Astrocyte (in vitro differentiated cells and primary cell): Measurements from ENCODE around the gene SLC17A5. TPM values are rescaled to one million over a fixed set of nuclear protein-coding genes. Genes with fewer than 3 reads are reported as not detected.
"Not testable (repeated sequence)": the region's sequence is repeated elsewhere in the genome, so short reads cannot be mapped to it uniquely, and the experiment has no call there.

ENCODE experiments used
- DNase-seq: peaks from one replicate; pipeline ENCODE4 v3.0.0-alpha.2; 2010; ENCODE audit warnings: low read depth
- FAIRE-seq: peaks from 2 replicates; lab custom pipeline; 2011; peaks lifted over from hg19 to GRCh38; lab: Jason Lieb, UNC
- H2AFZ ChIP-seq: 2 replicates; pipeline ENCODE4 v1.6.0; 2012; ENCODE audit warnings: low read depth, low read length, inconsistent platforms
- H3K27ac ChIP-seq: 2 replicates; pipeline ENCODE4 v1.5.1; 2011; ENCODE audit warnings: low read depth, low read length, inconsistent platforms
- H3K27me3 ChIP-seq: 2 replicates; pipeline ENCODE4 v1.6.0; 2011; ENCODE audit warnings: low read length, inconsistent platforms; ENCODE audit not compliant: insufficient read depth
- H3K36me3 ChIP-seq: 2 replicates; pipeline ENCODE4 v1.5.1; 2011; ENCODE audit warnings: low read length, inconsistent platforms; ENCODE audit not compliant: insufficient read depth
- H3K4me1 ChIP-seq: 2 replicates; pipeline ENCODE4 v1.5.1; 2011; ENCODE audit warnings: low read length, inconsistent platforms; ENCODE audit not compliant: insufficient read depth
- H3K4me2 ChIP-seq: 2 replicates; pipeline ENCODE4 v1.6.0; 2012; ENCODE audit warnings: low read length, inconsistent platforms
- H3K4me3 ChIP-seq: 2 replicates; pipeline ENCODE4 v1.5.1; 2011; ENCODE audit warnings: low read depth, mild to moderate bottlenecking, low read length, inconsistent platforms; ENCODE audit not compliant: insufficient read depth
- H3K79me2 ChIP-seq: 2 replicates; pipeline ENCODE4 v1.6.0; 2012; ENCODE audit warnings: mild to moderate bottlenecking, low read length, inconsistent platforms; ENCODE audit not compliant: insufficient read depth
- H3K9ac ChIP-seq: 2 replicates; pipeline ENCODE4 v1.6.0; 2012; ENCODE audit warnings: mild to moderate bottlenecking, low read length, inconsistent platforms
- H3K9me3 ChIP-seq: 2 replicates; pipeline ENCODE4 v1.5.1; 2012; ENCODE audit warnings: low read depth, mild to moderate bottlenecking, low read length, inconsistent platforms; ENCODE audit not compliant: insufficient read depth
- H4K20me1 ChIP-seq: 2 replicates; pipeline ENCODE4 v1.6.0; 2012; ENCODE audit warnings: low read length, inconsistent platforms; ENCODE audit not compliant: insufficient read depth
- H3K27ac Mint-ChIP-seq: one replicate; pipeline ENCODE4 v1.8.0; 2021; ENCODE audit warnings: mild to moderate bottlenecking, mixed read lengths; ENCODE audit not compliant: unreplicated experiment
- H3K27me3 Mint-ChIP-seq: one replicate; pipeline ENCODE4 v1.8.0; 2021; ENCODE audit warnings: low read depth, mixed read lengths; ENCODE audit not compliant: unreplicated experiment
- H3K36me3 Mint-ChIP-seq: one replicate; pipeline ENCODE4 v1.8.0; 2021; ENCODE audit warnings: low read depth, mixed read lengths; ENCODE audit not compliant: unreplicated experiment
- H3K4me1 Mint-ChIP-seq: one replicate; pipeline ENCODE4 v1.8.0; 2021; ENCODE audit warnings: low read depth, mixed read lengths; ENCODE audit not compliant: unreplicated experiment
- H3K4me3 Mint-ChIP-seq: one replicate; pipeline ENCODE4 v1.8.0; 2021; ENCODE audit warnings: mild to moderate bottlenecking, moderate library complexity, mixed read lengths; ENCODE audit not compliant: unreplicated experiment
- H3K9me3 Mint-ChIP-seq: one replicate; pipeline ENCODE4 v1.8.0; 2021; ENCODE audit warnings: mild to moderate bottlenecking, mixed read lengths; ENCODE audit not compliant: unreplicated experiment
- EZH2 ChIP-seq: IDR thresholded peaks from 2 replicates; pipeline ENCODE4 v1.6.1; 2012; ENCODE audit warnings: mild to moderate bottlenecking, low read length, inconsistent platforms; ENCODE audit not compliant: insufficient read depth
- total RNA-seq: library from RNA; stranded (reverse); gene quantifications from 2 replicates; pipeline ENCODE4 v1.2.1, GENCODE V29; 2021
- TF ChIP-seq, protein P1 (sequence below): IDR thresholded peaks from 2 replicates; pipeline ENCODE4 v1.5.1; 2011; ENCODE audit warnings: low read depth, mild to moderate bottlenecking, inconsistent platforms, low read length, moderate library complexity; ENCODE audit not compliant: insufficient read depth

The SLC17A5 gene
- total RNA-seq, 1 donor from 2014 or later: 25.5 TPM

DNA sequence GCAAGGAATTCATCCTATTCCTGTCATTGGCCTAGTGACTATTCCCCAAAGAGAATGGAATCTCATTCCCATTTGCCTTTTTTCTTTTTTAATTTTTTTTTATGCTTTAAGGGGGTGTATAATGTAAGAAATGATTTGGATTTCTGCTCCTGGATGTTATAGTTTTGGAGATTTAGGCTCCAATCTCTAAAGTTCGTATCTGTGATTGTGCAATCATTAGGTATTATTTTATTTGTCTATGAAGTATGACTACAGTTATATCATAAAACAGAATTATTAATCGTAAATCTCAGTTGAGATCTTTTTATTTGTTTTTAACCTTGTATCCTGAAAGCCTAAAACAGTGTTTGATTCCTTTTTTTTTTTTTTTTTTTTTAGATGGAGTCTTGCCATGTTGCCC, 91.2 kb downstream of the SLC17A5 start:
- TF ChIP-seq EZH2: no peak
- TF ChIP-seq, protein P1, sequence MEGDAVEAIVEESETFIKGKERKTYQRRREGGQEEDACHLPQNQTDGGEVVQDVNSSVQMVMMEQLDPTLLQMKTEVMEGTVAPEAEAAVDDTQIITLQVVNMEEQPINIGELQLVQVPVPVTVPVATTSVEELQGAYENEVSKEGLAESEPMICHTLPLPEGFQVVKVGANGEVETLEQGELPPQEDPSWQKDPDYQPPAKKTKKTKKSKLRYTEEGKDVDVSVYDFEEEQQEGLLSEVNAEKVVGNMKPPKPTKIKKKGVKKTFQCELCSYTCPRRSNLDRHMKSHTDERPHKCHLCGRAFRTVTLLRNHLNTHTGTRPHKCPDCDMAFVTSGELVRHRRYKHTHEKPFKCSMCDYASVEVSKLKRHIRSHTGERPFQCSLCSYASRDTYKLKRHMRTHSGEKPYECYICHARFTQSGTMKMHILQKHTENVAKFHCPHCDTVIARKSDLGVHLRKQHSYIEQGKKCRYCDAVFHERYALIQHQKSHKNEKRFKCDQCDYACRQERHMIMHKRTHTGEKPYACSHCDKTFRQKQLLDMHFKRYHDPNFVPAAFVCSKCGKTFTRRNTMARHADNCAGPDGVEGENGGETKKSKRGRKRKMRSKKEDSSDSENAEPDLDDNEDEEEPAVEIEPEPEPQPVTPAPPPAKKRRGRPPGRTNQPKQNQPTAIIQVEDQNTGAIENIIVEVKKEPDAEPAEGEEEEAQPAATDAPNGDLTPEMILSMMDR: no peak

DNA sequence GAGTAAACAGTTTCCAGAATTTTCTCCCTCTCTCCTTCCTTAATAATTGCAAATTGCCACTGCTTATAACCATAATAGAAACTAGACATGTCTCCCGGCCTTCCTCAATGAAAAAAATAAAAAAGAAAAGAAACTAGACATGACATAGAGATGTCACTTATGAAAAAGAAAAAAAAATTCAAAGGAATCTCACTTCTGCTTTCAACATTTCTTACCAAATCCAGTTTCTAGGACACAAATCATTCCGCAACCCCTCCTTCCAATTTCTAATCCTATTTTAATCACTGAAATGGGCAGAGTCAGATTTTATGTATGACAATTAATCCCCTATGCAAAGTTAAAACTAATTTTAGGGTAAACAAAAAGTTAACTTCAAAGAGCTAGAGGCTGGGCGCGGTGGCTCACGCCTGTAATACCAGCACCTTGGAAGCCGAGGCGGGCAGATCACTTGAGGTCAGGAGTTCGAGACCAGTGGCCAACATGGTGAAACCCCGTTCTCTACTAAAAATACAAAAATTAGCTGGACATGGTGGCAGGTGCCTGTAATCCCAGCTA, 92.9 kb downstream of the SLC17A5 start:
- Mint-ChIP-seq H3K36me3 (no peaks in the 10 kb centered on the region), H3K4me1 (peaks cover 24% of the 10 kb centered on the region), H3K27me3 (no peaks in the 10 kb centered on the region), H3K4me3 (no peak overlapping the region), H3K27ac (peak overlapping the region; percentile 60), H3K9me3 (no peaks in the 10 kb centered on the region)
- Histone ChIP-seq H3K79me2 (no peaks in the 10 kb centered on the region), H3K9me3 (no peaks in the 10 kb centered on the region), H3K9ac (peak overlapping the region; percentile 14), H3K27me3 (no peaks in the 10 kb centered on the region), H3K27ac (no peak overlapping the region), H3K36me3 (no peaks in the 10 kb centered on the region), H3K4me1 (peaks cover 5% of the 10 kb centered on the region), H3K4me3 (no peak overlapping the region), H4K20me1 (no peaks in the 10 kb centered on the region), H2AFZ (no peak overlapping the region), H3K4me2 (peak overlapping the region; percentile 46)
- TF ChIP-seq, protein P1: no peak
- no peak for TF ChIP-seq EZH2
- FAIRE-seq: no peak
- no peak for DNase-seq

More for the DNA sequence above, 91.2 kb downstream of the SLC17A5 start:
- DNase-seq: no peak
- Histone ChIP-seq H3K4me3 (no peak overlapping the region), H3K9ac (no peak overlapping the region), H2AFZ (no peak overlapping the region), H3K4me1 (peaks cover 20% of the 10 kb centered on the region), H3K27ac (no peak overlapping the region), H4K20me1 (no peaks in the 10 kb centered on the region), H3K9me3 (no peaks in the 10 kb centered on the region), H3K27me3 (no peaks in the 10 kb centered on the region), H3K4me2 (no peak overlapping the region), H3K79me2 (no peaks in the 10 kb centered on the region), H3K36me3 (no peaks in the 10 kb centered on the region)
- Mint-ChIP-seq H3K4me3 (no peak overlapping the region), H3K4me1 (peaks cover 34% of the 10 kb centered on the region), H3K27ac (no peak overlapping the region), H3K27me3 (no peaks in the 10 kb centered on the region), H3K36me3 (no peaks in the 10 kb centered on the region), H3K9me3 (no peaks in the 10 kb centered on the region)
- no peak for FAIRE-seq

DNA sequence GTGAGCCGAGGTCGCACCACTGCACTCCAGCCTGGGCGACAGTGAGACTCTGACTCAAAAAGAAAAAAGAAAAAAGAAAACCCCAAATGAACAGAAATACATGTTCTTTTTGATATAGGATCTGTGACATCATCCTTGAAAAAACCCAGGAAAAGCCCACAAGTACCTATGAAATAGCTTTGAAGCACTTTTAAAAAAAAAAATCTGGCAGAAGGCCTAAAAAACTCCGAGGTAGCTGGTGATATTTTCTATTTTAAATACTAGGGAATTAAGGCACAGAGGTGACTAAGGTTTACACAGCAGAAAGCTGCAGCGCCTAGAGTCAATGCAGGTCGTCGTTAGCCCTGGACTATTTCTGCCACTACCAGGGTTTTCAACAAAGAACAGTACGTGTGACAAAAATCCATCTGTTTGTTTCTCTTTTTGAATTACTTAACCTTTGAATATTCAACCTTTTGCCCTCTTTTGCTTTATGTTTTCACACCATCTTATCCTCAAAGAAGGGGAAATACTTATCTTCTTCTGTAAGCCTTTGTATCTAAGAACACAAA, 93.5 kb downstream of the SLC17A5 start:
- no peak for FAIRE-seq
- no peak for TF ChIP-seq EZH2
- TF ChIP-seq, protein P1: no peak
- Mint-ChIP-seq H3K4me3 (no peak overlapping the region), H3K27ac (peak overlapping the region; percentile 80), H3K9me3 (no peaks in the 10 kb centered on the region), H3K36me3 (no peaks in the 10 kb centered on the region), H3K4me1 (peaks cover 19% of the 10 kb centered on the region), H3K27me3 (no peaks in the 10 kb centered on the region)
- H3K4me3 ChIP-seq: no peak overlapping the region
- peak overlapping the region; percentile 59 for H2AFZ ChIP-seq
- H3K27ac ChIP-seq: no peak overlapping the region
- peak overlapping the region; percentile 46 for H3K4me2 ChIP-seq
- no peaks in the 10 kb centered on the region for H3K36me3 ChIP-seq
- no peaks in the 10 kb centered on the region for H3K79me2 ChIP-seq
- peak overlapping the region; percentile 14 for H3K9ac ChIP-seq
- no peaks in the 10 kb centered on the region for H3K4me1 ChIP-seq
- no peaks in the 10 kb centered on the region for H3K27me3 ChIP-seq
- H4K20me1 ChIP-seq: no peaks in the 10 kb centered on the region
- peak; percentile 22 for DNase-seq
- no peaks in the 10 kb centered on the region for H3K9me3 ChIP-seq

DNA sequence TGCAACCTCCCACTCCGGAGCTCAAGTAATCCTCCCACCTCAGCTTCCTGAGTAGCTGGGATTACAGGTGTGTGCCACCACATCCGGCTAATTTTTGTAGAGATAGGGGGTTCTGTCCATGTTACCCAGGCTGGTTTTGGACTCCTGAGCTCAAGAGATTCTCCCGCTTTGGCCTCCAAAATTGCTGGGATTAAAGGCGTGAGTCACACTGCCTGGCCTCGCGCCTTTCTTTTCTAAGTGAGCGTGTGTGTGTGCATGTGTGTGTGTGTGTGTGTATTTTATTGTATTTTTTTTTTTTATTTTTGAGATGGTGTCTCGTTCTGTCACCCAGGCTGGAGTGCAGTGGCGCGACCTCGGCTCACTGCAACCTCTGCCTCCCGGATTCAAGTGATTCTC, 94.4 kb downstream of the SLC17A5 start:
- H3K27me3 ChIP-seq, H3K4me3 ChIP-seq, FAIRE-seq, H2AFZ ChIP-seq, DNase-seq, H4K20me1 ChIP-seq, H3K27ac ChIP-seq, H3K9me3 ChIP-seq, H3K27me3 Mint-ChIP-seq, H3K4me1 ChIP-seq, H3K36me3 Mint-ChIP-seq, H3K4me3 Mint-ChIP-seq, H3K4me2 ChIP-seq, H3K9me3 Mint-ChIP-seq, H3K36me3 ChIP-seq, H3K9ac ChIP-seq, H3K79me2 ChIP-seq, H3K27ac Mint-ChIP-seq: not testable (repeated sequence)
- peaks cover 17% of the 10 kb centered on the region for H3K4me1 Mint-ChIP-seq
